HG02852 (cell line): ENCODE results near the gene PHF21B.

Experiments used
- ATAC-seq: cut with Tn5 transposase; IDR thresholded peaks from one replicate; pipeline ENCODE4 v1.9.1; 2021; ENCODE audit warnings: mild to moderate bottlenecking, moderate library complexity; ENCODE audit not compliant: unreplicated experiment

The PHF21B gene

GRCh38 chr22:44898236-44898635 lies 111.6 kb downstream of the PHF21B start:
- ATAC-seq: no peak

- ATAC-seq: no peak
Measured at GRCh38 chr22:44895296-44896055, 114.3 kb downstream of the PHF21B start.

DNA sequence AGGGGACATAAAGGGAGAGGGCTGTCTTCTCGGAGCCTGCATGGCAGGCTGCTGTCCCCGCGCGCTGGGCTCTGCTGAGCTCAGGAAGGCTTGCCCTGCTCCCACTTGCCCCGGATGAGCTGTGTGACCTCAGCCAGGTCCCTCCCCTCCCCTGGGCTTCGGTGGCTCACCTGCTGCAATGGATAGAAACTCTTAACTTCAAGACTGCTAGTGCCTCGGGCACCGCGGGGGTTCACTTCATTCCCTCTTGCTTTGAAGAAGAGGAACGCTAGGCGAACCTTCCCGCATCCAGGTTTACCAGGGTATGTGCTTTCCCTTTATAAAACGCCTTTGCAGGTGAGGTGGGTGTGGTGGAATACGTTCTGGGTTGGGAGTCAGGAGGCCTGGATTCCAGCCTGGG lies 115.0 kb downstream of the PHF21B start:
- no peak for ATAC-seq

- ATAC-seq: no peak
Measured at GRCh38 chr22:44894321-44894720, 115.5 kb downstream of the PHF21B start.

- no peak for ATAC-seq
Measured at GRCh38 chr22:44893731-44894080, 116.1 kb downstream of the PHF21B start.

GRCh38 chr22:44892803-44893730 lies 116.7 kb downstream of the PHF21B start:
- no peak for ATAC-seq

- no peak for ATAC-seq
Measured at GRCh38 chr22:44892243-44892642, 117.6 kb downstream of the PHF21B start.

DNA sequence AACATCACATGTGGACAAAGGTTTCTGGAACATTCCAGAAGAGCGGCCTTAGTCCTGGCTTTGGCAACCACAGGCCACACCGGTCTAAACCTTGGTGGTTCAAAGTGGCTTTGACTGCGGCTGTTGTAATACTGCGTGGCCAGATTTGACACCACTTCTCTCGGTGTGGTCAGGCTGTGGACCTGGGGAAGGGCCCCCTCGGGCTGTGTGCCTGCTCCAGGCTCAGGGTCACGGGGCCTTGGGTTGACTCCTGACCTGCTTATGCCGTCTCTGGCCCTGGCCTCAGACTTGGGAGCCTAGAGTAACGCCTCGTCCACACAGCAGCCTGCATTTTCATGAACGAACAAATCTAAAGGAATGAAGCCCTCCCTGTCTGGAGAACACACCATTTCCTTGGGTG lies 118.0 kb downstream of the PHF21B start:
- no peak for ATAC-seq

GRCh38 chr22:44891293-44891747 lies 118.5 kb downstream of the PHF21B start:
- ATAC-seq: no peak

DNA sequence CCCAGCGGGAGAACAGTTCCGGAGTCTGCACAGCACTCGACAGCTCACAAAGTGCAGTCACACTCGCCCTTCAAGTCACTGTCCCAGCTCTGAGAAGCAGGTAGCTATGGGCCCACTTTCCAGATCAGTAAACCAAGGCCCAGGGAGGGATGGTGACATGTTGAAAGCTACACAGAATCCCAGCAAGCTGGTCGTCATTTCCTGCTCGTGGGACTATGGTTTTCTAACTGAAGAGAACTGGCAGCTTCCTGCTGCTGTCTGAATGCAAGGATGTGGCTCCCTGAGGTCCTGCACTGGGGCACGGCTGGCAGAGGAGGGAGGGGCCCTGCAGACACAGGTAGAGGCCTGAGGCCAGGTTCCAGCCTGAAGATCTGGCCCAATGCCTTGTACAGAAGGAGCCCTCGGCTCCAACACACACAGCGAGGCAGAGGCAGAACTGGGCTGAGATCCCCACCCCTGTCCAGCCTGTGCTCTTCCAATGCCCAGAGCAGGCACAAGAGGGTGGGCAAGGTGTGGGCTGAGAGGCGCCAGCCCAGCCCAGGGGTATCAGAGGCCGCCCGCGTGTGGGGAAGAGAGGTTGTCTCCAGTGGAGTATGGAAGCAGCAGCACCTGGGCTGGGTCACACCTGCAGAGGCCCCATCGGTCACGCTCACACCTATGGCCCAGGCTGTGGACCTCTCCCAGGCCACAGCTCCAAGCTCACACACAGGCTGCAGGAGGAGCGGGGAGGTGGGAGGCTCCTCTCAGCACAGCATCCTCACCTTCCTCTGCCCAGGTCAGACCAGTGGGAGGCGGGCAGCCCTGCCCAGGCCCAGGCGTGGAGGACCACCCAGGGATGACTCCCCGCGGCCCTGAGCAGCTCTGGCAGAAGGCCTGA lies 119.2 kb downstream of the PHF21B start:
- no peak for ATAC-seq

GRCh38 chr22:44889255-44889878 lies 120.4 kb downstream of the PHF21B start:
- ATAC-seq: no peak

GRCh38 chr22:44888491-44889254 lies 121.1 kb downstream of the PHF21B start:
- no peak for ATAC-seq

- ATAC-seq: no peak
Measured at GRCh38 chr22:44887941-44888366, 121.9 kb downstream of the PHF21B start.

GRCh38 chr22:44885806-44886360 lies 123.9 kb downstream of the PHF21B start:
- ATAC-seq: no peak

GRCh38 chr22:44884968-44885805 lies 124.6 kb downstream of the PHF21B start:
- ATAC-seq: no peak

DNA sequence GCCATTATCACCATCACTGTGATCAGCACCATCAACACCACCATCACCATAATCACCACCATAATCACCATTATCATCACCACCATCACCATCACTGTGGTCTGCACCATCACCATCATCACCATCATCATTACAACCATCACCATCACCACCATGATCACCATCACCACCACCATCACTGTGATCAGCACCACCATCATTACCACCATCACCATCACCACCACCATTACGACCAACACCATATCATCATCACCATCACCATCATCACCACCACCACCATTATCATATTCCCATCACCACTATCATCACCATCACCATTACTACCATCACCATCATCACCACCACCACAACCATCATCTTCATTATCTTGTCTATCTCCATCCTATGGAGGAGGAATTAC lies 125.2 kb downstream of the PHF21B start:
- ATAC-seq: no peak

DNA sequence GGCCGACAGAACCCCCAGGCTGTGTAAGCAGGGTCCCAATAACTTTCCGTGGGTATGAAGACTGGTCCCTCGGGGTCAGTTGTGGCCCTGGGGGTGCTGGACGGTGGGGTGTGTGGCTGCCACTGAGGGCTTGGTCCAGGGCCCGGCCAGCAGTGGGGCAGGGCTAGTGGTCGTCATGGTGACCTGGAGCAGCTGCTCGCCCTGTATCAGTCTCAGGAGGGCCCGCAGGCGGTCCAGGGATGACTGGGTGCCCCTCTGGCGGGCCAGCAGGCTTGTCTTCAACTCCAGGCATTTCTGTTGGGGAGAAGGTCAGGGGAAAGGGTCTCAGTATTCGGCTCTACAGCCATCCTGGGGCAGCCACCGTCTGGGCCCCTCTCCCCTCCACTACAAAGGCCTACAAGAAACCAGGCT lies 126.8 kb downstream of the PHF21B start:
- no peak for ATAC-seq

GRCh38 chr22:44882226-44882905 lies 127.4 kb downstream of the PHF21B start:
- ATAC-seq: no peak
